Muscle of leg (tissue), 11 donors: ENCODE measurements around the gene BCKDHB. TPM values are rescaled to one million over a fixed set of nuclear protein-coding genes. Genes with fewer than 3 reads are reported as not detected.
"Not testable (repeated sequence)": the region's sequence is repeated elsewhere in the genome, so short reads cannot be mapped to it uniquely, and the experiment has no call there.

Experiments used
- DNase-seq: peaks from one replicate; pipeline ENCODE4 v3.0.0; 2013
- H3K27ac ChIP-seq: one replicate; pipeline ENCODE4 v1.5.1; 2013; ENCODE audit warnings: mild to moderate bottlenecking, low read length, control low read depth
- H3K27me3 ChIP-seq: one replicate; pipeline ENCODE4 v1.6.1; 2013; ENCODE audit warnings: low read length; ENCODE audit not compliant: control insufficient read depth, insufficient read depth
- H3K36me3 ChIP-seq: one replicate; pipeline ENCODE4 v1.6.1; 2013; ENCODE audit warnings: low read length; ENCODE audit not compliant: control insufficient read depth, insufficient read depth
- H3K4me1 ChIP-seq: one replicate; pipeline ENCODE4 v1.6.1; 2013; ENCODE audit warnings: low read length; ENCODE audit not compliant: control insufficient read depth, insufficient read depth
- H3K4me3 ChIP-seq: one replicate; pipeline ENCODE4 v1.5.1; 2013; ENCODE audit warnings: low read length, control low read depth
- H3K9me3 ChIP-seq: replicated peaks from 2 replicates; pipeline ENCODE4 v1.6.1; 2013; ENCODE audit warnings: low read depth, low read length; ENCODE audit not compliant: control insufficient read depth
- whole genome bisulfite sequencing: methylation state at CpG from one replicate; pipeline ENCODE4 v1.1.5; 2013; ENCODE audit warnings: missing lambda C conversion rate; ENCODE audit not compliant: insufficient coverage; 5-methylcytosine and 5-hydroxymethylcytosine counted together
- polyA plus RNA-seq, 8 donors: library from polyadenylated mRNA; unstranded; fragments of 120-200 nt; gene quantifications; one replicate each; pipeline versions ENCODE4 v1.2.1 to v1.2.3, GENCODE V29; 2013; ENCODE audit warnings: inconsistent platforms in 1 of 8, low replicate concordance in 1 of 8; ENCODE audit not compliant: insufficient read length in 8 of 8, insufficient read depth in 1 of 8
- total RNA-seq: library from RNA; stranded (reverse); fragments of 120-200 nt; gene quantifications from one replicate; pipeline ENCODE4 v1.2.4, GENCODE V29; 2013

Gene BCKDHB
- total and polyA plus RNA-seq, 9 donors, result 11.7 to 26.4 (median 20.8) TPM

- not testable (repeated sequence) for H3K9me3 ChIP-seq, H3K27ac ChIP-seq, H3K36me3 ChIP-seq, H3K4me3 ChIP-seq, DNase-seq, H3K4me1 ChIP-seq, H3K27me3 ChIP-seq
- no CpG with 5 or more reads among the region's 2 CpGs for WGBS
Observed at GRCh38 chr6:80238754-80239153, 132.3 kb downstream of the BCKDHB start.

- Histone ChIP-seq H3K36me3 (no peaks in the 10 kb centered on the region), H3K27ac (no peak overlapping the region), H3K9me3 (no peaks in the 10 kb centered on the region), H3K27me3 (no peaks in the 10 kb centered on the region), H3K4me3 (no peak overlapping the region), H3K4me1 (no peaks in the 10 kb centered on the region)
- no CpG with 5 or more reads among the region's 2 CpGs for WGBS
- DNase-seq, result no peak
Observed at GRCh38 chr6:80245043-80245442, 138.6 kb downstream of the BCKDHB start.

GRCh38 chr6:80249897-80250296 lies 143.4 kb downstream of the BCKDHB start:
- no peak for DNase-seq
- no peaks in the 10 kb centered on the region for H3K4me1 ChIP-seq
- H3K9me3 ChIP-seq, result no peaks in the 10 kb centered on the region
- H3K4me3 ChIP-seq, result no peak overlapping the region
- H3K36me3 ChIP-seq, result no peaks in the 10 kb centered on the region
- H3K27me3 ChIP-seq, result no peaks in the 10 kb centered on the region
- no CpG with 5 or more reads among the region's 1 CpG for WGBS
- no peak overlapping the region for H3K27ac ChIP-seq

DNA sequence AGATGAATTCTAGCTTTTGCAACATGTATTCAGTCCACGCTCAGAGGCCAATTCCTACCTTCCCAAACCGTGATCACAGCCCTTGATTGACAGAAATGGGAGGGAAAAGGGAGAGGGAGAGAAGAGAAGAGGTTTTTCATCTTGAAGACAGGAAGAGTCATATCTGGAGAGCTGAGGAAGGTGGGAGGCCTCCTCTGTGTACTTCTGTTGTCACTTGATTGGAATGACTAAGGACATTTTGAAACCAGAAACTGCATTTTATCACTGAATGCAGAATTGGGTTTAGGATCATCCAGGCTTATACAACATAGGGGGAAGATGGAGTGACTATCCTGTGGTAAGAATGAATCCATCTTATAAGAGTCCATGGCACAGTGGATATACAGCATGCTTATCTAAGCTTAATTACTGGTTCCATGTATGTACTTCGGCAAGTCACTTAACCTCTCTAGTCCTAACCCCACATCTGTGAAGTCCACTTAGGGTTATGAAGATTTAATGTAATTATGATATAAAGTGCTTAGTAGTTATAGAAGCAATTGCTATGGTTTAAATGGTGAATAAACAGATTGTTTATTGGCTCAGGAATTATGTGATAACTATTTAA lies 144.0 kb downstream of the BCKDHB start:
- DNase-seq, result no peak
- Histone ChIP-seq H3K27ac (no peak overlapping the region), H3K4me1 (no peaks in the 10 kb centered on the region), H3K36me3 (no peaks in the 10 kb centered on the region), H3K9me3 (no peaks in the 10 kb centered on the region), H3K4me3 (no peak overlapping the region), H3K27me3 (no peaks in the 10 kb centered on the region)
- WGBS, result no CpG with 5 or more reads among the region's 3 CpGs

DNA sequence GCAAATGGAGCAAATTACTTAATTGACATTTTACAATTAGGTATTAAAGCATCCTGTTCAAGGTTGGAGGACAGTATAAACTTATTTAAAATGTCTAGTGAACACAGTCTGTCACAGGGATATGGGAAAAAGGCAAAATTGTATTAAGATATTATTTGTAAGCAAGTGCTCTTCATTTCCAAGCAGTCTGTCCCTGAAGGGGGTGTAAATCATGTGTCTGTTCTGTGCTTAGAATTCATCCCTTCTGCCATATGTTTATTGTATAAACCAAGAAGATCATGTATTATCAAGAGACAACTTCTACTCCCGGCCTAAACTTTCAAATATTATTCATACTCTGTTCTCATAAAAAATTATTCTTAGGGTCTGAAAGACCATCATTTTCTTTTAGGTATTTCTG lies 144.8 kb downstream of the BCKDHB start:
- Histone ChIP-seq H3K9me3 (no peaks in the 10 kb centered on the region), H3K4me3 (no peak overlapping the region), H3K36me3 (no peaks in the 10 kb centered on the region), H3K27ac (no peak overlapping the region), H3K27me3 (no peaks in the 10 kb centered on the region), H3K4me1 (no peaks in the 10 kb centered on the region)
- peak; percentile 65 for DNase-seq
- no CpG with 5 or more reads among the region's 1 CpG for WGBS

DNA sequence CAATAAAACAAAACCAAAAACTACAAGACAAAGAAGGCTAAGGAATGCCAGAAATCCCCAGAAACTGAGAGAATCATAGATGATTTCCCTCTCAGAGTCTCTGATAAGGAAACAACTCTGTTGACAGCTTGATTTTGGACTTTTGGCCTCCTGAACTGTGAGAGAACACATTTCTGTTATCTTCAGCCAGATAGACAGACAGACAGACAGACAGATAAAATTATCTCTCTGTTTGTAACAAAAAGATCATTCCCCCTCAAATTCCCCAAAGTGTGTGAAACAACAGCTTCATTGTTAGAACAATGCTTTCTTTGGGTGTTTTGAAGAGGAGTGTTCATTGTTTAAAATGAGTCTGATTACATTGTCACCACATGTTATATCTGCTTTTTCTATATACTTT lies 148.2 kb downstream of the BCKDHB start:
- DNase-seq, result no peak
- no peaks in the 10 kb centered on the region for H3K27me3 ChIP-seq

DNA sequence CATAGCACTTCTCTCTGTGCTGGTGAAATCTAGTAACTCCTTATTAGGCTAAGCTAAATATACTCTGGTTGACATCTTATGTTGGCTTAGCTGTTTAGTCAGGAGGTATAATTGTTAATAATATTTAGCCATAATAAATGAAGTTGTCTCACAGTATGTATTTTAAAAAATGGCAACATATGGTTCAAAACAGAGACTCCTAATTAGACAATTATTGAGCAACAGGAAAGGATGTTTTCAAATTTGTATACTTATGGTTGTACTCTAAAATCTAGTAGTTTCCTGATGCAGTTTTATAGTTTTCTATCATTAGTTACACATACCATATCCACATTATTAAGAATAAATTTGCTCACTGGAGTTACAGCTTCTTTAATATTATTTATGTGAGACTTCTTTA lies 150.2 kb downstream of the BCKDHB start:
- Histone ChIP-seq H3K36me3 (no peaks in the 10 kb centered on the region), H3K9me3 (no peaks in the 10 kb centered on the region), H3K4me1 (peaks cover 2% of the 10 kb centered on the region), H3K27ac (no peak overlapping the region), H3K27me3 (no peaks in the 10 kb centered on the region), H3K4me3 (no peak overlapping the region)
- DNase-seq, result no peak

More for the DNA sequence above, 148.2 kb downstream of the BCKDHB start:
- Histone ChIP-seq H3K9me3 (no peaks in the 10 kb centered on the region), H3K4me1 (peaks cover 2% of the 10 kb centered on the region), H3K36me3 (no peaks in the 10 kb centered on the region), H3K4me3 (no peak overlapping the region), H3K27ac (no peak overlapping the region)

- WGBS, result 60% methylated on average over 1 of the region's 4 CpGs
- Histone ChIP-seq H3K9me3 (no peaks in the 10 kb centered on the region), H3K4me1 (peaks cover 2% of the 10 kb centered on the region), H3K27me3 (no peaks in the 10 kb centered on the region), H3K36me3 (no peaks in the 10 kb centered on the region), H3K4me3 (no peak overlapping the region), H3K27ac (no peak overlapping the region)
- DNase-seq, result peak; percentile 49
Observed at GRCh38 chr6:80259118-80259517, 152.6 kb downstream of the BCKDHB start.

- DNase-seq, result peak; percentile 86
- no peaks in the 10 kb centered on the region for H3K36me3 ChIP-seq
- H3K4me1 ChIP-seq, result no peaks in the 10 kb centered on the region
- H3K27me3 ChIP-seq, result no peaks in the 10 kb centered on the region
- H3K27ac ChIP-seq, result no peak overlapping the region
- H3K9me3 ChIP-seq, result no peaks in the 10 kb centered on the region
- WGBS, result 30% methylated on average over 2 of the region's 3 CpGs
- H3K4me3 ChIP-seq, result no peak overlapping the region
Observed at GRCh38 chr6:80263585-80263984, 157.1 kb downstream of the BCKDHB start.

DNA sequence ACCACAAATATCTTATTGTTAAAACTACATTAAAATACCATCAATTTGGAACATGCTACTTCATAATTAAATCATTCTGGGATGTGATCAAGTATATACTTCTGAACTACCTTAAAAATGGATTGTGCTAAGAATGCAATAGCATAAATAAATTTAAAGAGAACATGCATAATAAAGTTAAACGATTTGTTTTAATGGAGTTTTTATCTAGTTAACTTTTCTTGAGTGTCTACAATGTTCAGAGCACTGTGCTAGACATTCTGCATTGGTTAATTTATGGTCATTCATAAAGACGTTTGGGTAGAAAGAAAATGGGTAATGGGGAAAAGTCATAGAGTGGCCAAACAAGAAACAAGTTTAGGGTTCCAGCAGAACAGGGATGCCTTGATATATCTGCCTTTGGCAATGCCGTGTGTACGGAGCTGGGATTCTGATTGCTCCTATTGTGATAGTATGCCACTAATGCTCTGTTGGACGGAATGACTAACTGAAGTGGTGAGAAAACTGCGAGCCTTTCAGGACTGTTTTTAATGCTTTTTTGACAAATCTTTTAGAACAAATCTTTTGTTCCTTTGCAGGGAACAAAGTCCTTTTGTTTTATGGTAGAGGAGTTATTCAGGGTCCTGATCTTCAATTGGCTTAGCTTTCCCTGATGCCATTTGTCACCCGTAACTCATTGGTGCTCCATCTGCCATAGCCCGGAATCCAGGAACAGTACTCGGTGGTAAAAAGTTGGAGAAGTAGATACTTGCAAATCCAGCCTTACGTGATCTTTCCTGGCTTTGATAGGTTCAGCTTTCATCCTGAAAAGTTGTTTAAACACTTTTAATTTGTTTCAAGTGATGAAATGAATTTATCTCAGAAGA lies 162.6 kb downstream of the BCKDHB start:
- DNase-seq, result peak; percentile 32
- no peak overlapping the region for H3K4me3 ChIP-seq
- no peaks in the 10 kb centered on the region for H3K27me3 ChIP-seq
- WGBS, result 67% methylated on average over 8 of the region's 10 CpGs
- no peaks in the 10 kb centered on the region for H3K4me1 ChIP-seq
- no peaks in the 10 kb centered on the region for H3K9me3 ChIP-seq
- no peak overlapping the region for H3K27ac ChIP-seq
- H3K36me3 ChIP-seq, result no peaks in the 10 kb centered on the region
